DND-41 (cell line): Measurements from ENCODE around the gene AHSA1.

Experiments
- ATAC-seq: fragments of 200-7000 bp; cut with Tn5 transposase; 3 replicates; pipeline ENCODE4 v1.9.1; 2021; ENCODE audit warnings: low read depth; ENCODE audit not compliant: insufficient read depth
- DNase-seq: peaks from one replicate; pipeline ENCODE4 v3.0.0-alpha.2; 2020
- H2AFZ ChIP-seq: 2 replicates; pipeline ENCODE4 v1.6.0; 2012; ENCODE audit warnings: low read depth, low read length
- H3K27ac ChIP-seq: 2 replicates; pipeline ENCODE4 v1.5.1; 2012; ENCODE audit warnings: low read length, inconsistent platforms
- H3K27me3 ChIP-seq: fragments of 200-600 bp; sonication (generic); 2 replicates; pipeline ENCODE4 v1.6.0; 2012; ENCODE audit warnings: low read length, mild to moderate bottlenecking, inconsistent platforms; ENCODE audit not compliant: insufficient read depth, poor library complexity
- H3K36me3 ChIP-seq: 2 replicates; pipeline ENCODE4 v1.5.1; 2012; ENCODE audit warnings: low read length, inconsistent platforms; ENCODE audit not compliant: insufficient read depth
- H3K4me1 ChIP-seq: 2 replicates; pipeline ENCODE4 v1.5.1; 2012; ENCODE audit warnings: mild to moderate bottlenecking, low read length; ENCODE audit not compliant: insufficient read depth
- H3K4me2 ChIP-seq: 2 replicates; pipeline ENCODE4 v1.6.0; 2012; ENCODE audit warnings: mild to moderate bottlenecking, moderate library complexity, low read length, inconsistent platforms; ENCODE audit not compliant: insufficient read depth
- H3K4me3 ChIP-seq, 2 experiments: fragments of 200-600 bp in 1 of 2; shearing (Covaris generic) in 1 of 2; 2 replicates each; pipeline ENCODE4 v1.5.1; 2012 to 2016; ENCODE audit warnings: inconsistent platforms in 2 of 2, low read length in 2 of 2, mild to moderate bottlenecking in 2 of 2, low read depth in 1 of 2, moderate library complexity in 1 of 2
- H3K79me2 ChIP-seq: 2 replicates; pipeline ENCODE4 v1.6.0; 2012; ENCODE audit warnings: low read length, inconsistent platforms; ENCODE audit not compliant: insufficient read depth
- H3K9ac ChIP-seq: 2 replicates; pipeline ENCODE4 v1.6.0; 2012; ENCODE audit warnings: low read depth, mild to moderate bottlenecking, inconsistent platforms, low read length, moderate library complexity
- H3K9me3 ChIP-seq: 2 replicates; pipeline ENCODE4 v1.5.1; 2012; ENCODE audit warnings: low read length, moderate library complexity, mild to moderate bottlenecking, inconsistent platforms; ENCODE audit not compliant: insufficient read depth, severe bottlenecking
- H4K20me1 ChIP-seq: 2 replicates; pipeline ENCODE4 v1.6.0; 2012; ENCODE audit warnings: low read length; ENCODE audit not compliant: insufficient read depth
- CTCF ChIP-seq: IDR thresholded peaks from 2 replicates; pipeline ENCODE4 v1.5.1; 2012; ENCODE audit warnings: borderline replicate concordance, low read length, moderate library complexity, mild to moderate bottlenecking; ENCODE audit not compliant: poor library complexity, severe bottlenecking; ENCODE audit errors: extremely low read depth
- EZH2 ChIP-seq: IDR thresholded peaks from 3 replicates; pipeline ENCODE4 v1.6.1; 2012; ENCODE audit warnings: borderline replicate concordance, low read depth, mild to moderate bottlenecking, moderate library complexity, low read length, inconsistent platforms; ENCODE audit not compliant: severe bottlenecking

The AHSA1 gene

DNA sequence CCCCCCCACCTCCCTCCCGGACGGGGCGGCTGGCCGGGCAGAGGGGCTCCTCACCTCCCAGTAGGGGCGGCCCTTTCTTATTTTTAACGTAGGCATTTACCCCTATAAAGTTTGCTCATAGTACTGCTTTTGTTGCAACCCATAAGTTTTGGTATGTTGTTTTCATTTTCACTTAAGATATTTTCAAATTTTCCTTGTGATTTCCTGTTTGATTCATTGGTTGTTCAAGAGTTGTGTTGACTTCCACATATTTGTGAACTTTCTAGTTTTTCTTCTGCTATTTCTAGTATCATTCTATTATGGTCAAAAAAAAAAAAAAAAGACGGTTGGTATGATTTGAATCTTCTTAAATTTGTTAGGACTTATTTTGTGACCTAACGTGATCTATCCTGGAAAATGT lies 41.1 kb upstream of the AHSA1 start:
- H3K36me3 ChIP-seq: no peaks in the 10 kb centered on the region
- H3K9me3 ChIP-seq: peaks cover 6% of the 10 kb centered on the region
- no peak overlapping the region for H3K9ac ChIP-seq
- no peak for TF ChIP-seq EZH2
- no peak for TF ChIP-seq CTCF
- no peak overlapping the region for H3K4me3 ChIP-seq
- no peaks in the 10 kb centered on the region for H4K20me1 ChIP-seq
- H3K27ac ChIP-seq: no peak overlapping the region
- H3K79me2 ChIP-seq: no peaks in the 10 kb centered on the region
- H2AFZ ChIP-seq: no peak overlapping the region
- no peaks in the 10 kb centered on the region for H3K4me1 ChIP-seq
- ATAC-seq: no peak
- H3K27me3 ChIP-seq: no peaks in the 10 kb centered on the region
- no peak for DNase-seq
- no peak overlapping the region for H3K4me2 ChIP-seq

- Histone ChIP-seq H3K4me1 (no peaks in the 10 kb centered on the region), H3K4me3 (no peak overlapping the region), H3K9me3 (peaks cover 6% of the 10 kb centered on the region), H3K36me3 (peaks cover 34% of the 10 kb centered on the region), H3K9ac (no peak overlapping the region), H3K4me2 (no peak overlapping the region), H3K79me2 (no peaks in the 10 kb centered on the region), H3K27me3 (no peaks in the 10 kb centered on the region), H2AFZ (no peak overlapping the region), H3K27ac (no peak overlapping the region), H4K20me1 (no peaks in the 10 kb centered on the region)
- DNase-seq (no peak), ATAC-seq (no peak)
- TF ChIP-seq CTCF (no peak), EZH2 (no peak)
Measured at GRCh38 chr14:77421201-77421600, 36.7 kb upstream of the AHSA1 start.

DNA sequence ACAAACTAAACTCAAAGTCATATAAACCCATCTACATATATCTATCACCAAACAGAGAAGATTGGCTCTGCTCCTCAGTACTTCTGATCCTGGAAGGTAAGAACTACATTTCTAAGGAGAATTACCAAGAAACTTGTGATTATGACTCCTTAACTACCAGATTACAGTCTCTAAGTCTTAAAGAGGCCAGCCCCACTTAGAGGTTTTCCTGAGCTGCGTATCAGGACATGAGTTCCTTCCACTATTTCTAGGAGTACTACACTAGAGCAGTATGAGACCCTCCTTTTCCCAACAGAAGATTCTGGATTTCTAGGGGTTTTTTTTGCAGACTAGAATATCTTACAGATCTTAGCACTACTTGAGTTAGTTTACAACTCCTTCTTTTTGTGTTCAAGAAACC lies 34.5 kb upstream of the AHSA1 start, which contains the start of gene NOXRED1:
NOXRED1 (minus strand) TSS at position 101 of the 400 bp plus-strand sequence. CDS start 634 bp downstream, outside the sequence.
- no peak for TF ChIP-seq CTCF
- no peak for TF ChIP-seq EZH2
- Histone ChIP-seq H4K20me1 (no peaks in the 10 kb centered on the region), H3K79me2 (no peaks in the 10 kb centered on the region), H3K4me1 (no peaks in the 10 kb centered on the region), H3K36me3 (peaks cover 55% of the 10 kb centered on the region), H3K27me3 (no peaks in the 10 kb centered on the region), H3K9me3 (peaks cover 6% of the 10 kb centered on the region), H3K4me3 (no peak within 1 kb of the TSS), H3K9ac (no peak within 1 kb of the TSS), H3K4me2 (no peak within 1 kb of the TSS), H3K27ac (no peak within 1 kb of the TSS), H2AFZ (no peak within 1 kb of the TSS)
- no peak for DNase-seq
- no peak for ATAC-seq

DNA sequence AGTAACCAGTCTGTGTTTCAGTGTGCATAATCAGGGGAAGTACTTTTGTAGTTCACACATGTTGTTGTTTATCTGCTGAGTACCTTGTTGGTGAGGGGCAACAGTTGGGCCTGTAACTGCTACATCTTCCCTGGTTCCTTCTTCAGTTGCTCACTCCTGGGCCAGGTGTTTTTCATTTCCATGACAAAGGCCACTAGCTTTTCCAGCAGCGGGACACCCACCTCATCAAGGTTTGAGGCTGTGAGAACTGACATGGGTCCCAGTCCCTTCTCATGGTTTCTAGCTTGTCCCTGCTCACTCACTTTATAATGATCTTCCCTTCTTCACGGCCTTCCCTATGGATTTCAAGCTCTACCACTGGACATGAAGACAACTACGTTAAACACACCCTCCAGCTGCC lies 33.0 kb upstream of the AHSA1 start:
- H4K20me1 ChIP-seq: no peaks in the 10 kb centered on the region
- no peaks in the 10 kb centered on the region for H3K4me1 ChIP-seq
- no peak overlapping the region for H3K9ac ChIP-seq
- TF ChIP-seq EZH2: no peak
- no peak for TF ChIP-seq CTCF
- H3K4me3 ChIP-seq: no peak overlapping the region
- no peaks in the 10 kb centered on the region for H3K79me2 ChIP-seq
- no peak for DNase-seq
- no peak overlapping the region for H3K4me2 ChIP-seq
- H3K36me3 ChIP-seq: peaks cover 70% of the 10 kb centered on the region
- no peak overlapping the region for H3K27ac ChIP-seq
- peaks cover 2% of the 10 kb centered on the region for H3K9me3 ChIP-seq
- no peaks in the 10 kb centered on the region for H3K27me3 ChIP-seq
- no peak overlapping the region for H2AFZ ChIP-seq
- ATAC-seq: no peak
